Glutamatergic neuron (in vitro differentiated cells): Measurements from ENCODE around the gene YWHAE. TPM values are rescaled to one million over a fixed set of nuclear protein-coding genes. Genes with fewer than 3 reads are reported as not detected.
A peak's percentile ranks its signal among the peaks of the same experiment; 100 is the strongest.
"Not testable (repeated sequence)": the region's sequence is repeated elsewhere in the genome, so short reads cannot be mapped to it uniquely, and the experiment has no call there.

ENCODE experiments used
- DNase-seq: peaks from one replicate; pipeline ENCODE4 v3.0.0; 2022
- H3K27ac Mint-ChIP-seq: one replicate; pipeline ENCODE4 v1.8.0; 2020; ENCODE audit warnings: mild to moderate bottlenecking, mixed read lengths, inconsistent platforms; ENCODE audit not compliant: unreplicated experiment
- H3K27me3 Mint-ChIP-seq: one replicate; pipeline ENCODE4 v1.8.0; 2020; ENCODE audit warnings: mild to moderate bottlenecking, moderate library complexity, mixed read lengths, inconsistent platforms; ENCODE audit not compliant: unreplicated experiment
- H3K36me3 Mint-ChIP-seq: one replicate; pipeline ENCODE4 v1.8.0; 2020; ENCODE audit warnings: mild to moderate bottlenecking, mixed read lengths, inconsistent platforms; ENCODE audit not compliant: unreplicated experiment
- H3K4me1 Mint-ChIP-seq: one replicate; pipeline ENCODE4 v1.8.0; 2020; ENCODE audit warnings: mild to moderate bottlenecking, low read depth, mixed read lengths, inconsistent platforms; ENCODE audit not compliant: unreplicated experiment
- H3K4me3 Mint-ChIP-seq: one replicate; pipeline ENCODE4 v1.8.0; 2020; ENCODE audit warnings: mild to moderate bottlenecking, mixed read lengths, inconsistent platforms; ENCODE audit not compliant: unreplicated experiment
- H3K9me3 Mint-ChIP-seq: one replicate; pipeline ENCODE4 v1.8.0; 2020; ENCODE audit warnings: mild to moderate bottlenecking, moderate library complexity, mixed read lengths, inconsistent platforms; ENCODE audit not compliant: unreplicated experiment
- total RNA-seq: library from RNA; stranded (reverse); fragmentation: NEBNext Ultra II Directional; extraction: Animal tissue kit (Norgen Biotek cat#: 25700); gene quantifications from one replicate; pipeline ENCODE4 v1.2.1, GENCODE V29; 2021; ENCODE audit not compliant: unreplicated experiment
- TF ChIP-seq, protein P1 (sequence below): fragments of 200-600 bp; sonication (generic); IDR thresholded peaks from one replicate; pipeline ENCODE4 v1.5.0; 2021; ENCODE audit not compliant: partially characterized antibody, unreplicated experiment

YWHAE gene
- total RNA-seq, 1 donor from 2014 or later: 1,106 TPM

DNA sequence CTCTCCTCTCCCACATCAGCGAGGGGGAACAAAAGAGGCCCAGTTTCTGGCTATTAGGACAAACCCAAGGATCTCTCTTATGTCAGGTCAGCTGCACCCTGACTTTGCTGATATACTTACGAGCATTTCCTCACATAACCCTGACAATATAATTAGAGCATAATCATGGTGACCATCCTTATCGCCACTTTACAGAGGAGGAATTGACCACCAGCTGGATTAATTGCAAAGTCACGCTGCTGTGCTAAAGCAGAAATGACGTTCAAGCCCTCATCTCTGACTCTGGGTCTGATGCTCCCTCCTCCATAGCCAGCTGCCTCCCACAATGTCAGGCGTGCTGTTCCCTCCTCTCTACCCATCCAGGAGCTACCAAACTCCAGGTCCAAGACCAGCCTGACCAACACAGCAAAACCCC lies 78.0 kb downstream of the YWHAE start:
- Mint-ChIP-seq H3K36me3 (no peaks in the 10 kb centered on the region), H3K27ac (peak overlapping the region; percentile 77), H3K4me1 (peaks cover 9% of the 10 kb centered on the region), H3K27me3 (no peaks in the 10 kb centered on the region), H3K9me3 (peaks cover 4% of the 10 kb centered on the region), H3K4me3 (no peak overlapping the region)
- no peak for DNase-seq
- TF ChIP-seq, protein P1, sequence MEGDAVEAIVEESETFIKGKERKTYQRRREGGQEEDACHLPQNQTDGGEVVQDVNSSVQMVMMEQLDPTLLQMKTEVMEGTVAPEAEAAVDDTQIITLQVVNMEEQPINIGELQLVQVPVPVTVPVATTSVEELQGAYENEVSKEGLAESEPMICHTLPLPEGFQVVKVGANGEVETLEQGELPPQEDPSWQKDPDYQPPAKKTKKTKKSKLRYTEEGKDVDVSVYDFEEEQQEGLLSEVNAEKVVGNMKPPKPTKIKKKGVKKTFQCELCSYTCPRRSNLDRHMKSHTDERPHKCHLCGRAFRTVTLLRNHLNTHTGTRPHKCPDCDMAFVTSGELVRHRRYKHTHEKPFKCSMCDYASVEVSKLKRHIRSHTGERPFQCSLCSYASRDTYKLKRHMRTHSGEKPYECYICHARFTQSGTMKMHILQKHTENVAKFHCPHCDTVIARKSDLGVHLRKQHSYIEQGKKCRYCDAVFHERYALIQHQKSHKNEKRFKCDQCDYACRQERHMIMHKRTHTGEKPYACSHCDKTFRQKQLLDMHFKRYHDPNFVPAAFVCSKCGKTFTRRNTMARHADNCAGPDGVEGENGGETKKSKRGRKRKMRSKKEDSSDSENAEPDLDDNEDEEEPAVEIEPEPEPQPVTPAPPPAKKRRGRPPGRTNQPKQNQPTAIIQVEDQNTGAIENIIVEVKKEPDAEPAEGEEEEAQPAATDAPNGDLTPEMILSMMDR: no peak

DNA sequence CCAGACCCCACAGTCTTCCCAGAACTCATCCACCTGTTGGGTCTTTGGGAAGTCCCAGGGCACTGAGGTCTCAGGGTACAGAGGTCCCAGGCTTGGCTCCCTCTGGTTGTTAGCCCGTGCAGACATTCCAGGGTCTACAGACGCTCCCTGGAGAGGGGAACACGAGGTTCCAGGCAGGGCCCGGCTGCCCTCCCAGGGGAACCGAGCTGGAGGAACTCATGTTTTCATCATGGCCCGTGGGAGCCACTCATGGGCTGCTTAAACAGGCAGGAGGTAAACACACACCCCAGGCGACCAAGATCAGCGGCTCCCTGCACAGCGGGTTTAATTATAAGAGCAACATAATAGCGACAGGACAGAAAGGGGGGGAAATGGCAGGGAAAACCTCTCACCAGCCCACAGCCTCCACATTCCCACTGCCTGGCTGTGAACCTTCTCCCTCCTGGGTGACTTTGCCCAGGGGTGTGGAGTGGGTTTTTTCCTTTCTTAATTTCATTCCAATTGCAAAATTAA lies 84.1 kb downstream of the YWHAE start:
- Mint-ChIP-seq H3K9me3 (peaks cover 4% of the 10 kb centered on the region), H3K27ac (no peak overlapping the region), H3K4me1 (peaks cover 7% of the 10 kb centered on the region), H3K36me3 (no peaks in the 10 kb centered on the region), H3K27me3 (peaks cover 6% of the 10 kb centered on the region), H3K4me3 (no peak overlapping the region)
- DNase-seq: no peak
- TF ChIP-seq, protein P1: no peak

DNA sequence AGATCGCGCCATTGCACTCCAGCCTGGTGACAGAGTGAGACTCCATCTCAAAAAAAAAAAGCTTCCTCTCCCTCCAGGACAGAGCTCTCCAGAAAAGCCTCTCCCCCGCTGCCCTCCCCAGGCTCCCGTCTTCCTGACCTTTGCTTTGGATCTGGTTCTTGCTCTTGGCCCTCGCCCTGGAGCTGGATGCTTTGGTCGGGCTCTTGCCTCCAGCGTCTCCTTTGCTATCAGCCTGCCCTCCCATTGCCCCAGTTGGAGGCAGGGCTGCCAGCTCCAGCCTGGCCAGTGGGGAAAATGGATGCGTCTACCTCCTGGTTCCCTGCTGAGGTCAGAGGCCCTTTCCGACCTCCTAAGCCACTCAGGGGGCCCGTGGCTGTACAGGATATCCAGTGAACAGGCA lies 84.6 kb downstream of the YWHAE start:
- H3K4me3 Mint-ChIP-seq: no peak overlapping the region
- H3K9me3 Mint-ChIP-seq: peaks cover 4% of the 10 kb centered on the region

DNA sequence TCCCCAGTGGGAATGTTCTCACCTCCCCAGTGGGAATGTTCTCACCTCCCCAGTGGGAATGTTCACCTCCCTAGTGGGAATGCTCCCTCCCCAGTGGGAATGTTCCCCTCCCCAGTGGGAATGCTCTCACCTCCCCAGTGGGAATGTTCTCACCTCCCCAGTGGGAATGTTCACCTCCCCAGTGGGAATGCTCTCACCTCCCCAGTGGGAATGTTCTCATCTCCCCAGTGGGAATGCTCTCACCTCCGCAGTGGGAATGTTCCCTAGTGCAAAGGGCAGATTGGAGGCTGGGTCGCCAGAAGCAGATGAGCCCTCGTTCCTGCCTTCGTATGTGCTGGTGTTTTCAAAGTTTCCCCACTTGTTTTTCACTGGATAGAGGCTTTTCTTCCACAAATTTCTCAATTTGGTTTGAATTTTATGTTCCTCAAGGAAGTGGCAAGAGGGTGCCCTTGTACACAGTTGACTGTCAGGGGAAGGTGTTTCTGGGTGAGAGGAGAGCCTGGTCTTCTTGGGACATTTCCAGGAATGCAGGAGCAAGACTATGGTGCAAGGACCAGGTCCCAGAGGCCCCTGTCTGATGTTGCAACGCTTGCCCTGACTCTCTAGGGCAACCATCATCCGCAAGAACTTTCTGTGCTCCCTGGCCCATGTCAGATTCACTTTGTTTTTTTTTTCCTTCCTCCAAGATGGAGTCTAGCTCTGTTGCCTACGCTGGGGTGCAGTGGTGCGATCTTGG lies 86.6 kb downstream of the YWHAE start:
- TF ChIP-seq, protein P1: no peak
- Mint-ChIP-seq H3K4me3 (no peak overlapping the region), H3K9me3 (peaks cover 4% of the 10 kb centered on the region), H3K27ac (no peak overlapping the region), H3K4me1 (peaks cover 7% of the 10 kb centered on the region), H3K27me3 (peaks cover 6% of the 10 kb centered on the region), H3K36me3 (no peaks in the 10 kb centered on the region)
- no peak for DNase-seq

More for the DNA sequence above, 84.6 kb downstream of the YWHAE start:
- no peak for DNase-seq
- H3K27me3 Mint-ChIP-seq: peaks cover 6% of the 10 kb centered on the region
- TF ChIP-seq, protein P1: no peak
- peaks cover 7% of the 10 kb centered on the region for H3K4me1 Mint-ChIP-seq
- no peak overlapping the region for H3K27ac Mint-ChIP-seq
- no peaks in the 10 kb centered on the region for H3K36me3 Mint-ChIP-seq

DNA sequence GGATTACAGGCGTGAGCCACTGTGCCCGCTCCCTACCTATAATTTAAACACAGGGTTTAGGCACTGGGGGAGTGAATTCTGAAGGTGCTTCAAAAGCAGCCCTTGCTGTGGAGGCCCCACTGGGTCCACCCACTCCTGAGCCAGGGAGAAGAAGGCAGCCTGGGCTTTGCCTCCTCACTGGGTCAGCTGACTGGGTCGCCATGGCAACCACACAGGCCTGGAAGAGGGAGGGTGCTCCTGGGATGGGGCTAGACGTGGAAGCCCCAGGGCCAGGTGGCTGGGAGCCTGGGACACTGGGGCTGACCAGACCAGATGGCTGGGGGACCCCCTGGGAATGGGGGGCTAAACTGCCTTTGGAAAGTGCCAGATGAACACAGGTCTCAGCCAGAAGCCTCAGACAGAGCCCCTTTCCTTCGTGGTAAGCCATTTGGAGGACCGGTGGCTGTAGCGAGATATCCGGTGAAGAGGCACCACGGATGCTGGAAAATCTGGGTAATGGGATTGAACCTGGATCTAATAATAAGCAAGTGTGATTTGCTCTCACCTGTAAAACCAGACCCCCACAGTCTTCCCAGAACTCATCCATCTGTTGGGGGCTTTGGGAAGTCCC lies 87.7 kb downstream of the YWHAE start:
- TF ChIP-seq, protein P1: no peak

DNA sequence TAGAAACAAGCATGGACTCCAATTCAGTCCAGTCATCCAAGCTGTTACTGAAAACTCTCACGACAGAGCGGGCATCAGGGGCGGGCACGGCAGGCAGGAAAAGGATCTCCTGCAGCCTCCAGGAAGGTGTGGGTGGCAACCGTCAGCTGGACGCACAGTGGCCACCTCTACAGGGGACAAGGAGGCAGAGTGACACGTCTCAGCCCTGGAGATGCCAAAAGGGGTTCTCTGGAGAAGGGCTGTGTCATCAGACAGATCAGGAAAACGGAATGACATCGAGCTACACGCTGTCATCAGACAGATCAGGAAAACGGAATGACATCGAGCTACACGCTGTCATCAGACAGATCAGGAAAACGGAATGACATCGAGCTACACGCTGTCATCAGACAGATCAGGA lies 92.2 kb downstream of the YWHAE start:
- H3K27ac Mint-ChIP-seq, H3K36me3 Mint-ChIP-seq, DNase-seq, H3K27me3 Mint-ChIP-seq: not testable (repeated sequence)
- Mint-ChIP-seq H3K4me1 (peaks cover 21% of the 10 kb centered on the region), H3K4me3 (peak overlapping the region; percentile 16), H3K9me3 (peaks cover 24% of the 10 kb centered on the region)

More for the DNA sequence above, 87.7 kb downstream of the YWHAE start:
- Mint-ChIP-seq H3K4me1 (peaks cover 7% of the 10 kb centered on the region), H3K36me3 (peaks cover 4% of the 10 kb centered on the region), H3K27me3 (peaks cover 8% of the 10 kb centered on the region), H3K27ac (no peak overlapping the region), H3K4me3 (no peak overlapping the region), H3K9me3 (peaks cover 8% of the 10 kb centered on the region)
- peak; percentile 85 for DNase-seq
